PC-3 (cell line): ENCODE results near the gene RNASE13. TPM values are rescaled to one million over a fixed set of nuclear protein-coding genes. Genes with fewer than 3 reads are reported as not detected.

Source experiments
- ATAC-seq: fragments of 200-7000 bp; cut with Tn5 transposase; 2 replicates; pipeline ENCODE4 v1.9.1; 2020; ENCODE audit warnings: mild to moderate bottlenecking, moderate library complexity
- BruUV-seq: library from RNA; stranded (reverse); fragments of 400-500 nt; replicated peaks from 2 replicates; lab custom pipeline; 2021; lab: Mats Ljungman, UMichigan
- CTCF ChIA-PET: fragments of 300-600 bp; sonication (Branson Sonifier 250); formaldehyde crosslinking; loops from one replicate; lab custom pipeline; 2022; ENCODE audit warnings: antibody characterized with exemption; lab: Charles Lee
- POLR2A ChIA-PET: fragments of 300-600 bp; sonication (Branson Sonifier 250); formaldehyde crosslinking; loops from one replicate; lab custom pipeline; 2022; ENCODE audit warnings: antibody characterized with exemption; ENCODE audit not compliant: unreplicated experiment; lab: Charles Lee
- DNase-seq: peaks from one replicate; pipeline ENCODE4 v3.0.0-alpha.2; 2015
- H2AFZ ChIP-seq: fragments of 300-600 bp; sonication (generic); 2 replicates; pipeline ENCODE4 v1.6.0; 2016; ENCODE audit warnings: antibody characterized with exemption, low read length
- H3F3A ChIP-seq: fragments of 300-600 bp; sonication (generic); one replicate; pipeline ENCODE4 v1.6.0; 2017; ENCODE audit warnings: antibody characterized with exemption, low read length, control low read depth, mild to moderate bottlenecking; ENCODE audit not compliant: unreplicated experiment
- H3K27ac ChIP-seq: fragments of 300-600 bp; sonication (generic); 2 replicates; pipeline ENCODE4 v1.5.1; 2016; ENCODE audit warnings: mild to moderate bottlenecking, low read length
- H3K27me3 ChIP-seq: fragments of 300-600 bp; sonication (generic); 2 replicates; pipeline ENCODE4 v1.6.1; 2016; ENCODE audit warnings: low read length, mixed read lengths
- H3K36me3 ChIP-seq: fragments of 300-600 bp; sonication (generic); 2 replicates; pipeline ENCODE4 v1.6.1; 2016; ENCODE audit warnings: low read depth, mixed run types, low read length, mixed read lengths
- H3K4me1 ChIP-seq: fragments of 300-600 bp; sonication (generic); 2 replicates; pipeline ENCODE4 v1.5.1; 2016; ENCODE audit warnings: low read length; ENCODE audit not compliant: insufficient read depth
- H3K4me2 ChIP-seq: fragments of 300-600 bp; sonication (generic); 2 replicates; pipeline ENCODE4 v1.6.0; 2016; ENCODE audit warnings: low read length
- H3K4me3 ChIP-seq: fragments of 300-600 bp; sonication (generic); 2 replicates; pipeline ENCODE4 v1.5.1; 2016; ENCODE audit warnings: mild to moderate bottlenecking, low read length, mixed read lengths
- H3K79me2 ChIP-seq: fragments of 300-600 bp; sonication (generic); 2 replicates; pipeline ENCODE4 v1.6.1; 2017; ENCODE audit warnings: low read length, mixed read lengths
- H3K9ac ChIP-seq: fragments of 300-600 bp; sonication (generic); 2 replicates; pipeline ENCODE4 v1.6.0; 2016; ENCODE audit warnings: mild to moderate bottlenecking, low read length
- H3K9me2 ChIP-seq: fragments of 300-600 bp; sonication (generic); replicated peaks from 2 replicates; pipeline ENCODE4 v1.6.1; 2016; ENCODE audit warnings: mixed run types, low read length, mixed read lengths
- H3K9me3 ChIP-seq: fragments of 300-600 bp; sonication (generic); 2 replicates; pipeline ENCODE4 v1.6.1; 2016; ENCODE audit warnings: low read length, mixed read lengths
- H4K20me1 ChIP-seq: fragments of 300-600 bp; sonication (generic); 2 replicates; pipeline ENCODE4 v1.6.1; 2016; ENCODE audit warnings: low read length, mixed read lengths
- CTCF ChIP-seq: fragments of 300-600 bp; sonication (generic); conservative IDR thresholded peaks from 2 replicates; pipeline ENCODE4 v1.5.1; 2017; ENCODE audit warnings: antibody characterized with exemption, low read depth, mild to moderate bottlenecking, low read length
- EZH2 ChIP-seq: fragments of 300-600 bp; sonication (generic); IDR thresholded peaks from one replicate; pipeline ENCODE4 v1.6.1; 2017; ENCODE audit warnings: antibody characterized with exemption, mild to moderate bottlenecking, low read length; ENCODE audit not compliant: unreplicated experiment
- EZH2phosphoT487 ChIP-seq: fragments of 300-600 bp; sonication (generic); IDR thresholded peaks from 2 replicates; pipeline ENCODE4 v1.6.1; 2018; ENCODE audit warnings: mild to moderate bottlenecking, antibody characterized with exemption, low read length, borderline replicate concordance
- intact Hi-C: fragments of 100-400 bp; cut with micrococcal nuclease; formaldehyde crosslinking; loops from 2 replicates; pipeline ENCODE4 v1.9.0; 2023
- total RNA-seq: library from RNA; depleted of rRNA; stranded (reverse); fragments of >200 nt; gene quantifications from 2 replicates; pipeline ENCODE4 v1.2.3, GENCODE V29; 2014

The RNASE13 gene
- total RNA-seq, 1 experiment from 2014 or later = not detected

DNA sequence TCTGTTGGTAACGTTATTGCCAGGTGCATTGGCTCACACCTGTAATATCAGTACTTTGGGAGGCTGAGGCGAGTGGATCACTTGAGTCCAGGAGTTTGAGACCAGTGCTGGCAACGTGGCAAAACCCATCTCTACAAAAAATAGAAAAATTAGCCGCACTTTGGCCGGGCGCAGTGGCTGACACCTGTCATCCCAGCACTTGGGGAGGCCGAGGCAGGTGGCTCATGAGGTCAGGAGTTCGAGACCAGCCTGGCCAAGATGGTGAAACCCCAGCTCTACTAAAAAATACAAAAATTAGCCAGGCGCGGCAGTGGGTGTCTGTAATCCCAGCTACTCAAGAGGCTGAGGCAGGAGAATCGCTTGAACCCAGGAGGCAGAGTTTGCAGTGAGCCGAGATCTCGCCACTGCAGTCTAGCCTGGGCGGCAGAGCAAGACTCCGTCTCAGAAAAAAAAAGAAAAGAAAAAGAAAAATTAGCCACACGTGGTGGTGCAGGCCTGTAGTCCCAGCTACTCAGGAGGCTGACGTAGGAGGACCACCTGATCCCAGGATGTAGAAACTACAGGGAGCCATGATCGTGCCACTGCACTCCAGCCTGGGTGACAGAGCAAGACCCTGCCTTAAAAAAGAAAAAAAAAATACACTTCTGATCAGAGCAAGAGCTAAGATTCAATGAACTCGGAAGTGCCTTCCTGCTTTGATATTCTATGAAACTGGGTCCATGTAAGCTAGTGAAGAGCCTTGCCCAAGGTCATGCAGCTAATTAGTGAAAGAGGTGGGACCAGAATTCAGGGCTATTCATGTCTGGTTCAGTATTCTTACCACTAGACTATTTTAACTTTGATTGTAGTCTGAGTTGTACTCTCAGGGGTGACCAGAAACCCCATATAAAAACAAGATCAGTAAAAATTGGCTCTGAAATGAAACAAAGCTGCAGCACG lies 18.8 kb upstream of the RNASE13 start:
- BruUV-seq = no TSS peak
- intact Hi-C loops = no loop called here
- ChIA-PET POLR2A (no interaction called here), CTCF (no interaction called here)
- no peak for TF ChIP-seq EZH2
- TF ChIP-seq CTCF = no peak
- TF ChIP-seq EZH2phosphoT487 = no peak
- ATAC-seq (no peak), DNase-seq (no peak)
- Histone ChIP-seq H4K20me1 (no peaks in the 10 kb centered on the region), H3K79me2 (no peaks in the 10 kb centered on the region), H3K4me2 (no peak overlapping the region), H3K4me1 (no peaks in the 10 kb centered on the region), H3K27ac (no peak overlapping the region), H3K9me3 (no peaks in the 10 kb centered on the region), H3K9ac (no peak overlapping the region), H3K36me3 (no peaks in the 10 kb centered on the region), H3F3A (no peaks in the 10 kb centered on the region), H2AFZ (no peak overlapping the region), H3K27me3 (peaks cover 31% of the 10 kb centered on the region), H3K9me2 (no peaks in the 10 kb centered on the region), H3K4me3 (no peak overlapping the region)

DNA sequence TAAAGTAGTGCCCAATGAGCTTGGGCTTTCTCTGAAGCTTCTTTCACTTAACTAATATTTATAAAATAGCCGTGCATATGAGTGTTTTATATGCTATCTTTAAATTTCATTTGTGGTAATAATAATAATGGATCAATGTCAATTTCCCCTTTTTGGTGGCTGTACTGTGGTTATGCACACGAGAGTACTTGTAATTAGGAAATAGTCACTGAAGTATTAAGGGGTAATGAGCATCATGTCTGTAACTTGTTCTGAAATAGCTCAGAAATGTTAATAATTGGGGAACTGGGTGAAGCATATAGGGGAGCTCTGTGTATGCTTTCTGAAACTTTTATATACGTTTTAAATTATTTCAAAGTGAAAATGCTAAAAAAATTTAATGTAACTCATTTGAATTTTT lies 16.0 kb upstream of the RNASE13 start:
- Histone ChIP-seq H3K9me2 (no peaks in the 10 kb centered on the region), H3F3A (no peaks in the 10 kb centered on the region), H2AFZ (no peak overlapping the region), H3K27me3 (peaks cover 42% of the 10 kb centered on the region), H3K4me3 (no peak overlapping the region), H3K9ac (no peak overlapping the region), H3K27ac (no peak overlapping the region), H3K4me2 (no peak overlapping the region), H3K79me2 (no peaks in the 10 kb centered on the region), H3K4me1 (no peaks in the 10 kb centered on the region), H3K9me3 (no peaks in the 10 kb centered on the region), H3K36me3 (no peaks in the 10 kb centered on the region), H4K20me1 (no peaks in the 10 kb centered on the region)
- ATAC-seq (no peak), DNase-seq (no peak)
- CTCF ChIA-PET = interaction anchor here (0.6 kb wide), 1 partner anchor 40 kb away, joined by 3 read pairs; no protein-coding TSS in a partner anchor
- POLR2A ChIA-PET = no interaction called here
- intact Hi-C loops = no loop called here
- no TSS peak for BruUV-seq
- TF ChIP-seq EZH2 (no peak), EZH2phosphoT487 (no peak), CTCF (no peak)

- no peak overlapping the region for H3K27ac ChIP-seq
- H3F3A ChIP-seq = no peaks in the 10 kb centered on the region
- no peaks in the 10 kb centered on the region for H3K79me2 ChIP-seq
- H3K4me2 ChIP-seq = no peak overlapping the region
- TF ChIP-seq CTCF (no peak), EZH2phosphoT487 (no peak), EZH2 (no peak)
- H3K4me3 ChIP-seq = no peak overlapping the region
- no peak overlapping the region for H3K9ac ChIP-seq
- H2AFZ ChIP-seq = no peak overlapping the region
- no peaks in the 10 kb centered on the region for H3K36me3 ChIP-seq
- H4K20me1 ChIP-seq = no peaks in the 10 kb centered on the region
- intact Hi-C loops = no loop called here
- H3K27me3 ChIP-seq = peaks cover 54% of the 10 kb centered on the region
- POLR2A ChIA-PET = no interaction called here
- DNase-seq (no peak), ATAC-seq (no peak)
- BruUV-seq = no TSS peak
- H3K4me1 ChIP-seq = no peaks in the 10 kb centered on the region
- no peaks in the 10 kb centered on the region for H3K9me2 ChIP-seq
- CTCF ChIA-PET = no interaction called here
- no peaks in the 10 kb centered on the region for H3K9me3 ChIP-seq
Measured at GRCh38 chr14:21049271-21049673, 14.7 kb upstream of the RNASE13 start.
